ENCODE measurements around the gene INPP4A. TPM values are rescaled to one million over a fixed set of nuclear protein-coding genes. Genes with fewer than 3 reads are reported as not detected.
A peak's percentile ranks its signal among the peaks of the same experiment; 100 is the strongest.

INPP4A gene
- total and polyA plus RNA-seq, 7 donors = 1.8 to 49.9 (median 30.4) TPM

GRCh38 chr2:98519851-98520250 lies 75.2 kb downstream of the INPP4A start:
- DNase-seq = no peak
- no peak overlapping the region for H3K4me3 ChIP-seq
- H3K9me3 ChIP-seq = no peaks in the 10 kb centered on the region
- intact Hi-C loops (cut with DNase I) = loop anchor here (5.0 kb wide), 2 partner anchors 42 to 108 kb away; no protein-coding TSS in a partner anchor
- H3K27ac ChIP-seq = peak overlapping the region in 1 of 4 donors; percentile 64
- WGBS, 2 donors = 86 to 94% methylated on average over 16 of the region's 16 CpGs
- peaks cover 0 to 48% (median 32%) of the 10 kb centered on the region in 4 donors for H3K4me1 ChIP-seq
- no peaks in the 10 kb centered on the region for H3K27me3 ChIP-seq
- TF ChIP-seq CTCF (IDR thresholded peaks at IDR 0.05) (no peak), EP300 (IDR thresholded peaks at IDR 0.05) (no peak)
- H3K36me3 ChIP-seq = peaks cover 0 to 22% (median 4%) of the 10 kb centered on the region in 4 donors

- WGBS, 2 donors = 95 to 96% methylated on average over 6 of the region's 6 CpGs
- Histone ChIP-seq H3K36me3 (peaks cover 0 to 22% (median 4%) of the 10 kb centered on the region in 4 donors), H3K4me3 (no peak overlapping the region), H3K27me3 (no peaks in the 10 kb centered on the region), H3K4me1 (peaks cover 0 to 39% (median 22%) of the 10 kb centered on the region in 4 donors), H3K9me3 (no peaks in the 10 kb centered on the region), H3K27ac (no peak overlapping the region)
- intact Hi-C loops (cut with DNase I) = no loop called here
- TF ChIP-seq CTCF (IDR thresholded peaks at IDR 0.05) (no peak), POLR2A (IDR thresholded peaks at IDR 0.05) (no peak), EP300 (IDR thresholded peaks at IDR 0.05) (no peak), POLR2AphosphoS5 (IDR thresholded peaks at IDR 0.05) (no peak)
- peak; percentile 53 for DNase-seq
Measured at GRCh38 chr2:98520806-98521205, 76.1 kb downstream of the INPP4A start.

DNA sequence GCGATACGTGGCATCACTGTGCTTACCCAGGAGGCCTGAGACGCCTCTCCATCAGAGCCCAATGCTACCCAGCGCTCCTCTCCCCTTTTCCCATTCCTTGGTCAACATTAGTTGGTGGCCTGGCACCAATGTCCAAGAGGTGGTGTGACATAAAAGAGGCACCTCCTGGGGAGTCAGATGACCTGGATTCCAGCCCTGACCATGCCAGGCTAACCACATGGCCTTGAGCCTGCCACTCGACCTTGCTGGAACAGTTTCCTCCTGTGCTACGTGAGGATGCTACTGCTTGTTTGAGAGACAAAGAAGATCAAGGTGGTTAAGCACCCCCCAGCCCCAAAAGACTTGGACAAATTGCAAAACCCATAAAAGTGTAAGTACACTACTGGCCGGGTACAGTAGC lies 76.6 kb downstream of the INPP4A start:
- intact Hi-C loops (cut with DNase I) = no loop called here
- no peaks in the 10 kb centered on the region for H3K27me3 ChIP-seq
- no peak overlapping the region for H3K27ac ChIP-seq
- no peaks in the 10 kb centered on the region for H3K9me3 ChIP-seq
- WGBS, 2 donors = 92 to 94% methylated on average over 7 of the region's 7 CpGs
- H3K4me3 ChIP-seq = no peak overlapping the region
- TF ChIP-seq POLR2AphosphoS5 (IDR thresholded peaks at IDR 0.05) = no peak
- TF ChIP-seq EP300 (IDR thresholded peaks at IDR 0.05) = no peak
- TF ChIP-seq POLR2A (IDR thresholded peaks at IDR 0.05) = no peak
- TF ChIP-seq CTCF (IDR thresholded peaks at IDR 0.05) = no peak
- H3K4me1 ChIP-seq = peaks cover 0 to 34% (median 19%) of the 10 kb centered on the region in 4 donors
- peaks cover 0 to 22% (median 4%) of the 10 kb centered on the region in 4 donors for H3K36me3 ChIP-seq
- no peak for DNase-seq

- no peaks in the 10 kb centered on the region for H3K9me3 ChIP-seq
- DNase-seq = no peak
- no peak overlapping the region for H3K27ac ChIP-seq
- TF ChIP-seq POLR2AphosphoS5 (IDR thresholded peaks at IDR 0.05) (no peak), CTCF (IDR thresholded peaks at IDR 0.05) (no peak), POLR2A (IDR thresholded peaks at IDR 0.05) (no peak), EP300 (IDR thresholded peaks at IDR 0.05) (no peak)
- peaks cover 0 to 18% (median 11%) of the 10 kb centered on the region in 4 donors for H3K4me1 ChIP-seq
- no peak overlapping the region for H3K4me3 ChIP-seq
- no peaks in the 10 kb centered on the region for H3K27me3 ChIP-seq
- intact Hi-C loops (cut with DNase I) = no loop called here
- WGBS, 2 donors = 96 to 98% methylated on average over 2 of the region's 2 CpGs
- peaks cover 0 to 22% (median 4%) of the 10 kb centered on the region in 4 donors for H3K36me3 ChIP-seq
Measured at GRCh38 chr2:98522854-98523253, 78.2 kb downstream of the INPP4A start.

DNA sequence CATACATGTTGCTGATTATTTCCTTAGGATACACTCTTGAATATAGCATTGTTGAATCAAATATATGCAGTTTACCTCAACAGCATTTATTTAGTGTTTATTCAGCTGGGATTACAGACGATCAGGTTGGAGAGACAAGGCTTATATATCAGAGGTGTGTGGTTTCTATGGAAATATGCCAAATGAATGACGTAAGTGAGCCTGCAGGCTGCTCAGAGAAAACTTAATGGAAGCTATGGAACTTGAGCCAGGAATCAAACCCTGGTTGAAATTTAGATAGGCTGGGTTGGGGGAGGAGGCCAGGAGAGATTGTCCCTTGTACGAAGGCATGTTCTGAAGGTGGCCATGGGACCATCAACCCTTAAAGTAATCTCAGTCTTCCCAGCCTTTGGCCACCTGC lies 79.5 kb downstream of the INPP4A start:
- intact Hi-C loops (cut with DNase I) = no loop called here
- no peak overlapping the region for H3K27ac ChIP-seq
- H3K4me1 ChIP-seq = peaks cover 0 to 5% (median 2%) of the 10 kb centered on the region in 4 donors
- WGBS, 2 donors = 75 to 85% methylated on average over 3 of the region's 3 CpGs
- H3K4me3 ChIP-seq = no peak overlapping the region
- H3K9me3 ChIP-seq = no peaks in the 10 kb centered on the region
- TF ChIP-seq POLR2A (IDR thresholded peaks at IDR 0.05) (no peak), EP300 (IDR thresholded peaks at IDR 0.05) (no peak), CTCF (IDR thresholded peaks at IDR 0.05) (no peak), POLR2AphosphoS5 (IDR thresholded peaks at IDR 0.05) (no peak)
- peaks cover 0 to 22% (median 4%) of the 10 kb centered on the region in 4 donors for H3K36me3 ChIP-seq
- no peaks in the 10 kb centered on the region for H3K27me3 ChIP-seq
- no peak for DNase-seq

All from sigmoid colon (tissue), 7 donors.